ENCODE measurements around the gene COPS3.
A peak's percentile ranks its signal among the peaks of the same experiment; 100 is the strongest.
"Not testable (repeated sequence)": the region's sequence is repeated elsewhere in the genome, so short reads cannot be mapped to it uniquely, and the experiment has no call there.

The COPS3 gene

GRCh38 chr17:17301659-17302058 lies 20.6 kb upstream of the COPS3 start:
- DNase-seq (ENCODE audit: low read depth): not testable (repeated sequence)

GRCh38 chr17:17300624-17301568 lies 19.9 kb upstream of the COPS3 start:
- peak; percentile 12 for DNase-seq (ENCODE audit: low read depth)

GRCh38 chr17:17298108-17298507 lies 17.1 kb upstream of the COPS3 start:
- DNase-seq (ENCODE audit: low read depth): no peak

GRCh38 chr17:17297217-17297616 lies 16.2 kb upstream of the COPS3 start:
- DNase-seq (ENCODE audit: low read depth): no peak

- DNase-seq (ENCODE audit: low read depth): no peak
These were observed 14.1 kb upstream of the COPS3 start for GRCh38 chr17:17295141-17295540.

GRCh38 chr17:17289701-17290100 lies 8.7 kb upstream of the COPS3 start:
- DNase-seq (ENCODE audit: low read depth): no peak

- no peak for DNase-seq (ENCODE audit: low read depth)
These were observed 8.0 kb upstream of the COPS3 start for GRCh38 chr17:17289086-17289485.

- no peak for DNase-seq (ENCODE audit: low read depth)
These were observed 4.9 kb upstream of the COPS3 start for GRCh38 chr17:17285951-17286350.

GRCh38 chr17:17279316-17279715 lies 1.7 kb downstream of the COPS3 start:
- DNase-seq (ENCODE audit: low read depth): no peak

- DNase-seq (ENCODE audit: low read depth): not testable (repeated sequence)
These were observed 3.6 kb downstream of the COPS3 start for GRCh38 chr17:17277431-17277830.

- no peak for DNase-seq (ENCODE audit: low read depth)
These were observed 5.1 kb downstream of the COPS3 start for GRCh38 chr17:17275971-17276370.

GRCh38 chr17:17269926-17270773 lies 10.9 kb downstream of the COPS3 start:
- DNase-seq (ENCODE audit: low read depth): no peak

GRCh38 chr17:17264430-17264829 lies 16.6 kb downstream of the COPS3 start:
- no peak for DNase-seq (ENCODE audit: low read depth)

GRCh38 chr17:17258998-17259397 lies 22.0 kb downstream of the COPS3 start:
- DNase-seq (ENCODE audit: low read depth): no peak

GRCh38 chr17:17258011-17258410 lies 23.0 kb downstream of the COPS3 start:
- DNase-seq (ENCODE audit: low read depth): no peak

- no peak for DNase-seq (ENCODE audit: low read depth)
These were observed 24.7 kb downstream of the COPS3 start for GRCh38 chr17:17256316-17256715.

GRCh38 chr17:17255689-17256088 lies 25.4 kb downstream of the COPS3 start:
- not testable (repeated sequence) for DNase-seq (ENCODE audit: low read depth)

GRCh38 chr17:17254036-17254435 lies 27.0 kb downstream of the COPS3 start:
- no peak for DNase-seq (ENCODE audit: low read depth)

- DNase-seq (ENCODE audit: low read depth): no peak
These were observed 27.6 kb downstream of the COPS3 start for GRCh38 chr17:17253406-17253805.

GRCh38 chr17:17252149-17252661 lies 28.8 kb downstream of the COPS3 start:
- no peak for DNase-seq (ENCODE audit: low read depth)

- DNase-seq (ENCODE audit: low read depth): no peak
These were observed 34.2 kb downstream of the COPS3 start for GRCh38 chr17:17246879-17247278.

- no peak for DNase-seq (ENCODE audit: low read depth)
These were observed 37.9 kb downstream of the COPS3 start for GRCh38 chr17:17243163-17243562.

GRCh38 chr17:17242246-17242645 lies 38.8 kb downstream of the COPS3 start:
- no peak for DNase-seq (ENCODE audit: low read depth)

Measured in T-helper 22 cell (primary cell).